RWPE2 (cell line): ENCODE results near the gene IQGAP3.

ENCODE experiments used
- ATAC-seq: fragments of 200-7000 bp; cut with Tn5 transposase; 3 replicates; pipeline ENCODE4 v1.9.1; 2021; ENCODE audit warnings: low read depth
- DNase-seq: peaks from one replicate; pipeline ENCODE4 v3.0.0-alpha.2; 2020; ENCODE audit warnings: low spot score
- H3K27ac ChIP-seq: fragments of 450-650 bp; 2 replicates; pipeline ENCODE4 v1.5.1; 2017; ENCODE audit warnings: mild to moderate bottlenecking; ENCODE audit not compliant: poor library complexity, severe bottlenecking
- H3K27me3 ChIP-seq: fragments of 250-450 bp; sonication (Bioruptor Pico); 2 replicates; pipeline ENCODE4 v1.5.1; 2021; ENCODE audit warnings: mild to moderate bottlenecking, moderate library complexity; ENCODE audit not compliant: insufficient read depth, poor library complexity, severe bottlenecking
- H3K36me3 ChIP-seq: fragments of 250-450 bp; sonication (Bioruptor Pico); 2 replicates; pipeline ENCODE4 v1.5.1; 2020; ENCODE audit warnings: low read depth, mild to moderate bottlenecking, moderate library complexity
- H3K4me1 ChIP-seq: fragments of 250-450 bp; sonication (Bioruptor Pico); 2 replicates; pipeline ENCODE4 v1.5.1; 2021; ENCODE audit warnings: mild to moderate bottlenecking, moderate library complexity; ENCODE audit not compliant: insufficient read depth, poor library complexity, severe bottlenecking
- H3K4me3 ChIP-seq: fragments of 250-450 bp; sonication (Bioruptor Pico); 2 replicates; pipeline ENCODE4 v1.5.1; 2021; ENCODE audit warnings: mild to moderate bottlenecking, moderate library complexity; ENCODE audit not compliant: severe bottlenecking
- H3K9me3 ChIP-seq: fragments of 250-450 bp; sonication (Bioruptor Pico); 2 replicates; pipeline ENCODE4 v1.5.1; 2021; ENCODE audit warnings: mild to moderate bottlenecking, moderate library complexity; ENCODE audit not compliant: severe bottlenecking
- CTCF ChIP-seq: fragments of 450-650 bp; IDR thresholded peaks from one replicate; pipeline ENCODE4 v1.5.1; 2017; ENCODE audit warnings: mild to moderate bottlenecking, moderate library complexity; ENCODE audit not compliant: poor library complexity, severe bottlenecking

Gene IQGAP3

GRCh38 chr1:156581661-156582387, 9.5 kb upstream of the IQGAP3 start:
- DNase-seq (no peak), ATAC-seq (no peak)
- H3K27me3 ChIP-seq = no peaks in the 10 kb centered on the region
- H3K4me1 ChIP-seq = peaks cover 2% of the 10 kb centered on the region
- H3K27ac ChIP-seq = no peak overlapping the region
- no peak overlapping the region for H3K4me3 ChIP-seq
- H3K9me3 ChIP-seq = no peaks in the 10 kb centered on the region
- no peaks in the 10 kb centered on the region for H3K36me3 ChIP-seq
- no peak for TF ChIP-seq CTCF

GRCh38 chr1:156579472-156579871, 7.1 kb upstream of the IQGAP3 start, which contains the start of gene TTC24:
TTC24 (plus strand) TSS chr1:156579723; CDS start chr1:156581365, 1,642 bp downstream.
- Histone ChIP-seq H3K36me3 (no peaks in the 10 kb centered on the region), H3K4me1 (peaks cover 2% of the 10 kb centered on the region), H3K27ac (no peak within 1 kb of the TSS), H3K9me3 (no peaks in the 10 kb centered on the region), H3K4me3 (no peak within 1 kb of the TSS), H3K27me3 (no peaks in the 10 kb centered on the region)
- no peak for TF ChIP-seq CTCF
- ATAC-seq (no peak), DNase-seq (no peak)

GRCh38 chr1:156578055-156578454, 5.7 kb upstream of the IQGAP3 start:
- DNase-seq (no peak), ATAC-seq (no peak)
- Histone ChIP-seq H3K9me3 (no peaks in the 10 kb centered on the region), H3K27ac (no peak overlapping the region), H3K4me3 (no peak overlapping the region), H3K27me3 (no peaks in the 10 kb centered on the region), H3K36me3 (no peaks in the 10 kb centered on the region), H3K4me1 (no peaks in the 10 kb centered on the region)
- TF ChIP-seq CTCF = no peak

- Histone ChIP-seq H3K9me3 (no peaks in the 10 kb centered on the region), H3K36me3 (no peaks in the 10 kb centered on the region), H3K4me1 (peaks cover 2% of the 10 kb centered on the region), H3K27ac (no peak overlapping the region), H3K4me3 (no peak overlapping the region), H3K27me3 (no peaks in the 10 kb centered on the region)
- TF ChIP-seq CTCF = no peak
- DNase-seq = no peak
- ATAC-seq = no peak
Measured at GRCh38 chr1:156577550-156577949, 5.2 kb upstream of the IQGAP3 start.

- Histone ChIP-seq H3K27me3 (no peaks in the 10 kb centered on the region), H3K4me3 (no peak overlapping the region), H3K4me1 (peaks cover 10% of the 10 kb centered on the region), H3K36me3 (peaks cover 15% of the 10 kb centered on the region), H3K9me3 (no peaks in the 10 kb centered on the region), H3K27ac (no peak overlapping the region)
- DNase-seq (no peak), ATAC-seq (no peak)
- TF ChIP-seq CTCF = no peak
Measured at GRCh38 chr1:156574039-156574633, 1.8 kb upstream of the IQGAP3 start.
